ENCODE measurements around the gene UBL3.

The UBL3 gene

GRCh38 chr13:29857085-29857484 lies 6.7 kb upstream of the UBL3 start:
- DNase-seq (ENCODE audit: low read depth in 2 of 2), result no peak

GRCh38 chr13:29856426-29856825 lies 6.0 kb upstream of the UBL3 start:
- DNase-seq (ENCODE audit: low read depth in 2 of 2), result no peak

- DNase-seq (ENCODE audit: low read depth in 2 of 2), result no peak
Measured at GRCh38 chr13:29855784-29856183, 5.4 kb upstream of the UBL3 start.

GRCh38 chr13:29855009-29855408 lies 4.6 kb upstream of the UBL3 start:
- no peak for DNase-seq (ENCODE audit: low read depth in 2 of 2)

GRCh38 chr13:29853131-29853530 lies 2.7 kb upstream of the UBL3 start:
- DNase-seq (ENCODE audit: low read depth in 2 of 2), result no peak

- DNase-seq (ENCODE audit: low read depth in 2 of 2), result no peak
Measured at GRCh38 chr13:29852472-29853054, 2.1 kb upstream of the UBL3 start.

GRCh38 chr13:29849731-29850212 lies 645 bp downstream of the UBL3 start:
- peak in 1 of 2 donors; percentile 13 for DNase-seq (ENCODE audit: low read depth in 2 of 2)

GRCh38 chr13:29849071-29849631 lies 1.3 kb downstream of the UBL3 start:
- no peak for DNase-seq (ENCODE audit: low read depth in 2 of 2)

- no peak for DNase-seq (ENCODE audit: low read depth in 2 of 2)
Measured at GRCh38 chr13:29847501-29847983, 2.9 kb downstream of the UBL3 start.

GRCh38 chr13:29846475-29847256 lies 3.8 kb downstream of the UBL3 start:
- DNase-seq (ENCODE audit: low read depth in 2 of 2), result no peak

- DNase-seq (ENCODE audit: low read depth in 2 of 2), result no peak
Measured at GRCh38 chr13:29845440-29846056, 4.9 kb downstream of the UBL3 start.

- no peak for DNase-seq (ENCODE audit: low read depth in 2 of 2)
Measured at GRCh38 chr13:29844441-29844840, 6.0 kb downstream of the UBL3 start.

- no peak for DNase-seq (ENCODE audit: low read depth in 2 of 2)
Measured at GRCh38 chr13:29840585-29840984, 9.8 kb downstream of the UBL3 start.

- no peak for DNase-seq (ENCODE audit: low read depth in 2 of 2)
Measured at GRCh38 chr13:29835280-29836061, 14.9 kb downstream of the UBL3 start.

- DNase-seq (ENCODE audit: low read depth in 2 of 2), result no peak
Measured at GRCh38 chr13:29832761-29833298, 17.6 kb downstream of the UBL3 start.

GRCh38 chr13:29830000-29830399 lies 20.4 kb downstream of the UBL3 start:
- DNase-seq (ENCODE audit: low read depth in 2 of 2), result no peak

GRCh38 chr13:29819143-29819542 lies 31.3 kb downstream of the UBL3 start:
- DNase-seq (ENCODE audit: low read depth in 2 of 2), result no peak

GRCh38 chr13:29817604-29818378 lies 32.6 kb downstream of the UBL3 start:
- DNase-seq (ENCODE audit: low read depth in 2 of 2), result no peak

GRCh38 chr13:29816715-29817114 lies 33.7 kb downstream of the UBL3 start:
- DNase-seq (ENCODE audit: low read depth in 2 of 2), result no peak

- no peak for DNase-seq (ENCODE audit: low read depth in 2 of 2)
Measured at GRCh38 chr13:29815336-29815735, 35.1 kb downstream of the UBL3 start.

GRCh38 chr13:29810898-29811297 lies 39.5 kb downstream of the UBL3 start:
- no peak for DNase-seq (ENCODE audit: low read depth in 2 of 2)

Data from stimulated activated CD8-positive, alpha-beta memory T cell treated with anti-CD3 and anti-CD28 coated beads, Interleukin-7, amount 100 ng/mL, for 4 hours (primary cell).